WTC11 (cell line): ENCODE measurements around the gene PAEP.

Experiments
- CTCF ChIP-seq: fragments of 200-600 bp; IDR thresholded peaks from 2 replicates; pipeline ENCODE4 v1.8.0; 2022; ENCODE audit warnings: antibody characterized with exemption
- ESRRA ChIP-seq: sonication (generic); formaldehyde crosslinking; IDR thresholded peaks from 2 replicates; pipeline ENCODE4 v1.8.1; 2022; ENCODE audit warnings: mild to moderate bottlenecking, missing genetic modification reagents, borderline replicate concordance
- HMGA2 ChIP-seq: fragments of 250-450 bp; sonication (Bioruptor Pico); IDR thresholded peaks from 2 replicates; pipeline ENCODE4 v1.4.0; 2021; ENCODE audit warnings: mild to moderate bottlenecking, moderate library complexity
- MYBL2 ChIP-seq: sonication (generic); formaldehyde crosslinking; IDR thresholded peaks from 2 replicates; pipeline ENCODE4 v1.8.1; 2023; ENCODE audit warnings: mild to moderate bottlenecking, moderate library complexity, missing genetic modification reagents

GRCh38 chr9:135584934-135585333 lies 23.4 kb downstream of the PAEP start:
- TF ChIP-seq ESRRA = no peak
- no peak for TF ChIP-seq CTCF
- TF ChIP-seq HMGA2 (CRISPR knock-in tag) = no peak
- TF ChIP-seq MYBL2 (CRISPR knock-in tag) = no peak
